ENCODE results near the gene S100A16. TPM values are rescaled to one million over a fixed set of nuclear protein-coding genes. Genes with fewer than 3 reads are reported as not detected.

The S100A16 gene
- total and polyA plus RNA-seq, 9 of the 15 experiments (the other 6 are each of a cell fraction or from before 2014, with no cell fraction given), result 1.6 to 6.9 (median 4.3) TPM

- TF ChIP-seq ZNF239 (CRISPR knock-in tag; IDR thresholded peaks at IDR 0.05), result no peak
- TF ChIP-seq NFYB (IDR thresholded peaks at IDR 0.05; ENCODE audit: extremely low read depth, insufficient read length), result no peak
- no peak for TF ChIP-seq SNAPC5 (CRISPR knock-in tag; IDR thresholded peaks at IDR 0.05)
- TF ChIP-seq, protein P1, sequence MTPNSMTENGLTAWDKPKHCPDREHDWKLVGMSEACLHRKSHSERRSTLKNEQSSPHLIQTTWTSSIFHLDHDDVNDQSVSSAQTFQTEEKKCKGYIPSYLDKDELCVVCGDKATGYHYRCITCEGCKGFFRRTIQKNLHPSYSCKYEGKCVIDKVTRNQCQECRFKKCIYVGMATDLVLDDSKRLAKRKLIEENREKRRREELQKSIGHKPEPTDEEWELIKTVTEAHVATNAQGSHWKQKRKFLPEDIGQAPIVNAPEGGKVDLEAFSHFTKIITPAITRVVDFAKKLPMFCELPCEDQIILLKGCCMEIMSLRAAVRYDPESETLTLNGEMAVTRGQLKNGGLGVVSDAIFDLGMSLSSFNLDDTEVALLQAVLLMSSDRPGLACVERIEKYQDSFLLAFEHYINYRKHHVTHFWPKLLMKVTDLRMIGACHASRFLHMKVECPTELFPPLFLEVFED (CRISPR knock-in tag; conservative IDR thresholded peaks at IDR 0.05), result no peak
- TF ChIP-seq U2AF1 (optimal IDR thresholded peaks at IDR 0.05; ENCODE audit: low read depth, low read length), result no peak
- TF ChIP-seq CEBPB (tag; IDR thresholded peaks at IDR 0.05), result peak; percentile 47
- TF ChIP-seq, protein P2, sequence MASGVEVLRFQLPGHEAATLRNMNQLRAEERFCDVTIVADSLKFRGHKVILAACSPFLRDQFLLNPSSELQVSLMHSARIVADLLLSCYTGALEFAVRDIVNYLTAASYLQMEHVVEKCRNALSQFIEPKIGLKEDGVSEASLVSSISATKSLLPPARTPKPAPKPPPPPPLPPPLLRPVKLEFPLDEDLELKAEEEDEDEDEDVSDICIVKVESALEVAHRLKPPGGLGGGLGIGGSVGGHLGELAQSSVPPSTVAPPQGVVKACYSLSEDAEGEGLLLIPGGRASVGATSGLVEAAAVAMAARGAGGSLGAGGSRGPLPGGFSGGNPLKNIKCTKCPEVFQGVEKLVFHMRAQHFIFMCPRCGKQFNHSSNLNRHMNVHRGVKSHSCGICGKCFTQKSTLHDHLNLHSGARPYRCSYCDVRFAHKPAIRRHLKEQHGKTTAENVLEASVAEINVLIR (CRISPR knock-in tag; IDR thresholded peaks at IDR 0.05), result no peak
- no peak for TF ChIP-seq CTBP1 (IDR thresholded peaks at IDR 0.05; ENCODE audit: borderline replicate concordance)
- TF ChIP-seq, protein P3, sequence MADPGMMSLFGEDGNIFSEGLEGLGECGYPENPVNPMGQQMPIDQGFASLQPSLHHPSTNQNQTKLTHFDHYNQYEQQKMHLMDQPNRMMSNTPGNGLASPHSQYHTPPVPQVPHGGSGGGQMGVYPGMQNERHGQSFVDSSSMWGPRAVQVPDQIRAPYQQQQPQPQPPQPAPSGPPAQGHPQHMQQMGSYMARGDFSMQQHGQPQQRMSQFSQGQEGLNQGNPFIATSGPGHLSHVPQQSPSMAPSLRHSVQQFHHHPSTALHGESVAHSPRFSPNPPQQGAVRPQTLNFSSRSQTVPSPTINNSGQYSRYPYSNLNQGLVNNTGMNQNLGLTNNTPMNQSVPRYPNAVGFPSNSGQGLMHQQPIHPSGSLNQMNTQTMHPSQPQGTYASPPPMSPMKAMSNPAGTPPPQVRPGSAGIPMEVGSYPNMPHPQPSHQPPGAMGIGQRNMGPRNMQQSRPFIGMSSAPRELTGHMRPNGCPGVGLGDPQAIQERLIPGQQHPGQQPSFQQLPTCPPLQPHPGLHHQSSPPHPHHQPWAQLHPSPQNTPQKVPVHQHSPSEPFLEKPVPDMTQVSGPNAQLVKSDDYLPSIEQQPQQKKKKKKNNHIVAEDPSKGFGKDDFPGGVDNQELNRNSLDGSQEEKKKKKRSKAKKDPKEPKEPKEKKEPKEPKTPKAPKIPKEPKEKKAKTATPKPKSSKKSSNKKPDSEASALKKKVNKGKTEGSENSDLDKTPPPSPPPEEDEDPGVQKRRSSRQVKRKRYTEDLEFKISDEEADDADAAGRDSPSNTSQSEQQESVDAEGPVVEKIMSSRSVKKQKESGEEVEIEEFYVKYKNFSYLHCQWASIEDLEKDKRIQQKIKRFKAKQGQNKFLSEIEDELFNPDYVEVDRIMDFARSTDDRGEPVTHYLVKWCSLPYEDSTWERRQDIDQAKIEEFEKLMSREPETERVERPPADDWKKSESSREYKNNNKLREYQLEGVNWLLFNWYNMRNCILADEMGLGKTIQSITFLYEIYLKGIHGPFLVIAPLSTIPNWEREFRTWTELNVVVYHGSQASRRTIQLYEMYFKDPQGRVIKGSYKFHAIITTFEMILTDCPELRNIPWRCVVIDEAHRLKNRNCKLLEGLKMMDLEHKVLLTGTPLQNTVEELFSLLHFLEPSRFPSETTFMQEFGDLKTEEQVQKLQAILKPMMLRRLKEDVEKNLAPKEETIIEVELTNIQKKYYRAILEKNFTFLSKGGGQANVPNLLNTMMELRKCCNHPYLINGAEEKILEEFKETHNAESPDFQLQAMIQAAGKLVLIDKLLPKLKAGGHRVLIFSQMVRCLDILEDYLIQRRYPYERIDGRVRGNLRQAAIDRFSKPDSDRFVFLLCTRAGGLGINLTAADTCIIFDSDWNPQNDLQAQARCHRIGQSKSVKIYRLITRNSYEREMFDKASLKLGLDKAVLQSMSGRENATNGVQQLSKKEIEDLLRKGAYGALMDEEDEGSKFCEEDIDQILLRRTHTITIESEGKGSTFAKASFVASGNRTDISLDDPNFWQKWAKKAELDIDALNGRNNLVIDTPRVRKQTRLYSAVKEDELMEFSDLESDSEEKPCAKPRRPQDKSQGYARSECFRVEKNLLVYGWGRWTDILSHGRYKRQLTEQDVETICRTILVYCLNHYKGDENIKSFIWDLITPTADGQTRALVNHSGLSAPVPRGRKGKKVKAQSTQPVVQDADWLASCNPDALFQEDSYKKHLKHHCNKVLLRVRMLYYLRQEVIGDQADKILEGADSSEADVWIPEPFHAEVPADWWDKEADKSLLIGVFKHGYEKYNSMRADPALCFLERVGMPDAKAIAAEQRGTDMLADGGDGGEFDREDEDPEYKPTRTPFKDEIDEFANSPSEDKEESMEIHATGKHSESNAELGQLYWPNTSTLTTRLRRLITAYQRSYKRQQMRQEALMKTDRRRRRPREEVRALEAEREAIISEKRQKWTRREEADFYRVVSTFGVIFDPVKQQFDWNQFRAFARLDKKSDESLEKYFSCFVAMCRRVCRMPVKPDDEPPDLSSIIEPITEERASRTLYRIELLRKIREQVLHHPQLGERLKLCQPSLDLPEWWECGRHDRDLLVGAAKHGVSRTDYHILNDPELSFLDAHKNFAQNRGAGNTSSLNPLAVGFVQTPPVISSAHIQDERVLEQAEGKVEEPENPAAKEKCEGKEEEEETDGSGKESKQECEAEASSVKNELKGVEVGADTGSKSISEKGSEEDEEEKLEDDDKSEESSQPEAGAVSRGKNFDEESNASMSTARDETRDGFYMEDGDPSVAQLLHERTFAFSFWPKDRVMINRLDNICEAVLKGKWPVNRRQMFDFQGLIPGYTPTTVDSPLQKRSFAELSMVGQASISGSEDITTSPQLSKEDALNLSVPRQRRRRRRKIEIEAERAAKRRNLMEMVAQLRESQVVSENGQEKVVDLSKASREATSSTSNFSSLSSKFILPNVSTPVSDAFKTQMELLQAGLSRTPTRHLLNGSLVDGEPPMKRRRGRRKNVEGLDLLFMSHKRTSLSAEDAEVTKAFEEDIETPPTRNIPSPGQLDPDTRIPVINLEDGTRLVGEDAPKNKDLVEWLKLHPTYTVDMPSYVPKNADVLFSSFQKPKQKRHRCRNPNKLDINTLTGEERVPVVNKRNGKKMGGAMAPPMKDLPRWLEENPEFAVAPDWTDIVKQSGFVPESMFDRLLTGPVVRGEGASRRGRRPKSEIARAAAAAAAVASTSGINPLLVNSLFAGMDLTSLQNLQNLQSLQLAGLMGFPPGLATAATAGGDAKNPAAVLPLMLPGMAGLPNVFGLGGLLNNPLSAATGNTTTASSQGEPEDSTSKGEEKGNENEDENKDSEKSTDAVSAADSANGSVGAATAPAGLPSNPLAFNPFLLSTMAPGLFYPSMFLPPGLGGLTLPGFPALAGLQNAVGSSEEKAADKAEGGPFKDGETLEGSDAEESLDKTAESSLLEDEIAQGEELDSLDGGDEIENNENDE (IDR thresholded peaks at IDR 0.05; ENCODE audit: low read depth, low read length), result no peak
- no peak for TF ChIP-seq NR2C2 (CRISPR knock-in tag; IDR thresholded peaks at IDR 0.05)
- no peak for TF ChIP-seq NR2C2 (tag; IDR thresholded peaks at IDR 0.05)
- no peak for TF ChIP-seq ARNT (IDR thresholded peaks at IDR 0.05)
- TF ChIP-seq, protein P4, sequence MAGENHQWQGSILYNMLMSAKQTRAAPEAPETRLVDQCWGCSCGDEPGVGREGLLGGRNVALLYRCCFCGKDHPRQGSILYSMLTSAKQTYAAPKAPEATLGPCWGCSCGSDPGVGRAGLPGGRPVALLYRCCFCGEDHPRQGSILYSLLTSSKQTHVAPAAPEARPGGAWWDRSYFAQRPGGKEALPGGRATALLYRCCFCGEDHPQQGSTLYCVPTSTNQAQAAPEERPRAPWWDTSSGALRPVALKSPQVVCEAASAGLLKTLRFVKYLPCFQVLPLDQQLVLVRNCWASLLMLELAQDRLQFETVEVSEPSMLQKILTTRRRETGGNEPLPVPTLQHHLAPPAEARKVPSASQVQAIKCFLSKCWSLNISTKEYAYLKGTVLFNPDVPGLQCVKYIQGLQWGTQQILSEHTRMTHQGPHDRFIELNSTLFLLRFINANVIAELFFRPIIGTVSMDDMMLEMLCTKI (IDR thresholded peaks at IDR 0.05; ENCODE audit: partially characterized antibody), result no peak
Measured at GRCh38 chr1:153633161-153633753, 20.3 kb upstream of the S100A16 start (continued).

Measured in K562 (cell line).